HEK293 (cell line): ENCODE data around the gene BCL7A.

Experiments used
- BCL11A ChIP-seq: fragments of 450-650 bp; formaldehyde crosslinking; IDR thresholded peaks from 2 replicates; pipeline ENCODE4 v1.5.1; 2016; ENCODE audit warnings: low read depth, missing biosample characterization, missing genetic modification characterization
- CTCF ChIP-seq: fragments of 450-650 bp; formaldehyde crosslinking; IDR thresholded peaks from 2 replicates; pipeline ENCODE4 v1.5.1; 2016; ENCODE audit warnings: missing biosample characterization, missing genetic modification characterization
- ZBTB7A ChIP-seq: fragments of 450-650 bp; formaldehyde crosslinking; IDR thresholded peaks from 2 replicates; pipeline ENCODE4 v1.5.1; 2016; ENCODE audit warnings: low read depth, missing biosample characterization, missing genetic modification characterization
- ZNF202 ChIP-seq: fragments of 450-650 bp; formaldehyde crosslinking; IDR thresholded peaks from 2 replicates; pipeline ENCODE4 v1.5.1; 2016; ENCODE audit warnings: missing biosample characterization, missing genetic modification characterization, borderline replicate concordance
- ZNF223 ChIP-seq: fragments of 450-650 bp; formaldehyde crosslinking; IDR thresholded peaks from 2 replicates; pipeline ENCODE4 v1.5.1; 2016; ENCODE audit warnings: missing biosample characterization, missing genetic modification characterization
- ZNF664 ChIP-seq: fragments of 450-650 bp; formaldehyde crosslinking; IDR thresholded peaks from 2 replicates; pipeline ENCODE4 v1.5.1; 2016; ENCODE audit warnings: missing biosample characterization, missing genetic modification characterization

GRCh38 chr12:121990692-121991603, 30.7 kb upstream of the BCL7A start:
- TF ChIP-seq ZBTB7A (no peak), BCL11A (tag by site-specific recombination) (no peak), ZNF223 (no peak), ZNF664 (tag by site-specific recombination) (no peak), CTCF (tag by site-specific recombination) (no peak), ZNF202 (tag by site-specific recombination) (no peak)
